Thoracic aorta (tissue), 2 donors: ENCODE data around the gene SLC46A2. TPM values are rescaled to one million over a fixed set of nuclear protein-coding genes. Genes with fewer than 3 reads are reported as not detected.
A peak's percentile ranks its signal among the peaks of the same experiment; 100 is the strongest.

Experiments
- ATAC-seq: fragments of 150-250 bp; one replicate; pipeline ENCODE4 v1.8.0; 2017; ENCODE audit warnings: low read depth; ENCODE audit not compliant: insufficient number of reproducible peaks, low FRiP score
- DNase-seq: peaks from one replicate; pipeline ENCODE4 v3.0.0-alpha.2; 2020; ENCODE audit warnings: low spot score
- H3K27ac ChIP-seq, 2 donors: fragments of 200-600 bp; sonication (generic); 1 replicate in 1 of 2; 2 replicates in 1 of 2; pipeline ENCODE4 v1.5.1; 2016; ENCODE audit warnings: mild to moderate bottlenecking in 2 of 2, moderate library complexity in 2 of 2
- H3K27me3 ChIP-seq: fragments of 200-600 bp; sonication (generic); replicated peaks from 2 replicates; pipeline ENCODE4 v1.6.0; 2016; ENCODE audit warnings: mild to moderate bottlenecking; ENCODE audit not compliant: insufficient read depth
- H3K36me3 ChIP-seq: fragments of 200-600 bp; sonication (generic); one replicate; pipeline ENCODE4 v1.5.1; 2016
- H3K4me1 ChIP-seq, 2 donors: fragments of 200-600 bp; sonication (generic); 1 replicate in 1 of 2; 2 replicates in 1 of 2; pipeline versions ENCODE4 v1.5.1 to v1.6.0; 2016; ENCODE audit warnings: low read depth in 2 of 2, mild to moderate bottlenecking in 1 of 2; ENCODE audit not compliant: control insufficient read depth in 1 of 2
- H3K4me3 ChIP-seq: fragments of 200-600 bp; sonication (generic); 2 replicates; pipeline ENCODE4 v1.5.1; 2016; ENCODE audit warnings: mild to moderate bottlenecking
- H3K9me3 ChIP-seq: fragments of 200-600 bp; sonication (generic); 2 replicates; pipeline ENCODE4 v1.5.1; 2016
- total RNA-seq, 2 donors: library from RNA; depleted of rRNA; stranded (reverse); fragments of >200 nt; gene quantifications; one replicate each; pipeline versions ENCODE4 v1.1.0 to v1.2.3, GENCODE V29; 2016
- TF ChIP-seq, protein P1 (sequence below): fragments of 200-600 bp; sonication (generic); IDR thresholded peaks from one replicate; pipeline ENCODE4 v1.5.1; 2019; ENCODE audit warnings: antibody characterized with exemption

The SLC46A2 gene
- total RNA-seq, 2 donors from 2014 or later = 2.0 to 2.7 TPM

DNA sequence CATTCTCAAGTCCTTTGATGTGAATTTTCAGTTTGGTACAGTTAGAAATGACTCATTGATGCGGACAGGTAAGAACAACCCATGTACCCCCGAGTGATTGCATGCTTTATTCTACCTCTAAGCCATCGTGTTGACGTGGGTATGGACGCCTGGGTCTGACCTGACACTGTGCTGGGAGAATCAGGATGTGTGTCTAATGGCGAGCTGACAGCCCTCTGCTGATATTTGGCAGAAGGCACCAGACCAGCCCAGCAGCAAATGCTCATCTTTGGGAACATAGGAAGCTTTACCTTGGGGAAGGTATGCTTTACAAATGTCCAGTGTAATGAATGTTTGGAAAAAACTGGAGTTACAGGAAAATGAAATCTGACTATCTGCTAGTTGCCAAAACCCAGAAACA is 20.1 kb downstream of the SLC46A2 start:
- H3K36me3 ChIP-seq = peaks cover 11% of the 10 kb centered on the region
- H3K27me3 ChIP-seq = no peaks in the 10 kb centered on the region
- DNase-seq (no peak), ATAC-seq (no peak)
- H3K27ac ChIP-seq = no peak overlapping the region
- no peaks in the 10 kb centered on the region for H3K9me3 ChIP-seq
- H3K4me1 ChIP-seq = no peaks in the 10 kb centered on the region
- TF ChIP-seq, protein P1, sequence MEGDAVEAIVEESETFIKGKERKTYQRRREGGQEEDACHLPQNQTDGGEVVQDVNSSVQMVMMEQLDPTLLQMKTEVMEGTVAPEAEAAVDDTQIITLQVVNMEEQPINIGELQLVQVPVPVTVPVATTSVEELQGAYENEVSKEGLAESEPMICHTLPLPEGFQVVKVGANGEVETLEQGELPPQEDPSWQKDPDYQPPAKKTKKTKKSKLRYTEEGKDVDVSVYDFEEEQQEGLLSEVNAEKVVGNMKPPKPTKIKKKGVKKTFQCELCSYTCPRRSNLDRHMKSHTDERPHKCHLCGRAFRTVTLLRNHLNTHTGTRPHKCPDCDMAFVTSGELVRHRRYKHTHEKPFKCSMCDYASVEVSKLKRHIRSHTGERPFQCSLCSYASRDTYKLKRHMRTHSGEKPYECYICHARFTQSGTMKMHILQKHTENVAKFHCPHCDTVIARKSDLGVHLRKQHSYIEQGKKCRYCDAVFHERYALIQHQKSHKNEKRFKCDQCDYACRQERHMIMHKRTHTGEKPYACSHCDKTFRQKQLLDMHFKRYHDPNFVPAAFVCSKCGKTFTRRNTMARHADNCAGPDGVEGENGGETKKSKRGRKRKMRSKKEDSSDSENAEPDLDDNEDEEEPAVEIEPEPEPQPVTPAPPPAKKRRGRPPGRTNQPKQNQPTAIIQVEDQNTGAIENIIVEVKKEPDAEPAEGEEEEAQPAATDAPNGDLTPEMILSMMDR = no peak
- no peak overlapping the region for H3K4me3 ChIP-seq

DNA sequence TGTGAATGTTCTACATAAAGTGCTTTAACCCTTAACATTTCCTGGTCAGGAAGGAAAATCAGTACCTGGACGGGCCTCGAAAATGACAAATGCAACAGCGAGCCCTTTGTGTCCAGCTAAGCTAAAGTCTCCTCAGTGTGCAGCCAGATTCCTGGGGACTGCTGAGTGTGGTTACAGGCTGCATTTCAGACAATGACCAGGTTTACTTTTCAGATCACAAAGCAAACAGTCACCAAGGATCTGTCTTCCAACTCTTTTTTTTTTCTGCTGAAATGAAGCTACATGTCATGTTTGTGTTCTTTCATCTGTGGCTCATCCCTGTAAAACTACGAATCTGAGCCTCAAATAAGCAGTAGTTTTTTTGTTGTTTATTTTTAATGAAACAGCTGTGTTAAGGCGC is 20.8 kb downstream of the SLC46A2 start:
- DNase-seq = no peak
- no peak for ATAC-seq
- peaks cover 14% of the 10 kb centered on the region for H3K36me3 ChIP-seq
- no peaks in the 10 kb centered on the region for H3K27me3 ChIP-seq
- H3K9me3 ChIP-seq = no peaks in the 10 kb centered on the region
- no peak overlapping the region for H3K4me3 ChIP-seq
- TF ChIP-seq, protein P1 = no peak
- no peaks in the 10 kb centered on the region for H3K4me1 ChIP-seq
- no peak overlapping the region for H3K27ac ChIP-seq

DNA sequence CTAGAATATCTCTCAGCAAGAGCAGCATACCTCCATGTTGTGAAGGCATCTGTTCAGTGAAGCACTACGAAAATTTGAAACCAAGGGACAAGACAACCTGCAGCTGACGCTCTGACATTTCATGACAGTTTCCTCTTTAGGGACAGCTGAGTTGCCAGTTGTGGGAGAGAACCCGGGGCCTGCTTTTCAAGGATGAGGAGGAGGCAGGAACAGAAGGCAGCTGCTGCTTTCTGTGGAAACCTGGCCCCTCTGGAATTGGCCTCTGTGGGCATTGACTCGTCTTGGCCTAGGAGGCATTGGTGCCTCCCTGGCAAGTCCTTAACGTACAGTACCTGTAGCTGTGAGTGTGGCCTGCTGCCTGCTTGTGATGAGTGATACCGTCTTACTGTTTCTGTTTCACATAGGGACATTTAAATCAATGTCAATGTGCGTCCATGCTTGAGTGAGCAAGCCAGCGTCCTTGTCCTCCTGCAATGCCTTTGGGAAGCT is 21.6 kb downstream of the SLC46A2 start:
- no peaks in the 10 kb centered on the region for H3K27me3 ChIP-seq
- no peak for ATAC-seq
- DNase-seq = no peak
- no peaks in the 10 kb centered on the region for H3K4me1 ChIP-seq
- TF ChIP-seq, protein P1 = no peak
- peaks cover 14% of the 10 kb centered on the region for H3K36me3 ChIP-seq
- H3K4me3 ChIP-seq = no peak overlapping the region
- H3K9me3 ChIP-seq = no peaks in the 10 kb centered on the region
- no peak overlapping the region for H3K27ac ChIP-seq

DNA sequence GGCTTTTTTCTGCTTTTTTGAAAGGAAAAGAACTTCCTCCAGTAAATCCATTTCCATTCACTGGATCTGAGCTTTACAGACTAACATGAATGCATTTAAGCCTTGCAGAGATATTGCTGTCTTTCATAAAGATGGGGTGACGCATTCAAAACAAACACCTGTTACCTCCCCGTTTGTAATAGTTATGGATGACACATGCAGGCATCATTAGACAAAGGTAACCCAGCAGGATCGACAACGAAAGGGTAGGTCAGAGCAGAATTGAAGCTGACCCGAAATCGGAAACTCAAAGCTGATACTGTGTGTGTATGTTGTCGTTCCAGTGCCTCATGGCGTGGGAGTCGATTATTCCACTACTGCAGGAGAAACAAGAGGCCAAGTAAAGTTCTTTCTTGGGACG is 22.2 kb downstream of the SLC46A2 start:
- DNase-seq (no peak), ATAC-seq (no peak)
- H3K4me3 ChIP-seq = no peak overlapping the region
- no peaks in the 10 kb centered on the region for H3K27me3 ChIP-seq
- H3K9me3 ChIP-seq = no peaks in the 10 kb centered on the region
- TF ChIP-seq, protein P1 = no peak
- H3K4me1 ChIP-seq = no peaks in the 10 kb centered on the region
- H3K27ac ChIP-seq = no peak overlapping the region
- peaks cover 14% of the 10 kb centered on the region for H3K36me3 ChIP-seq

DNA sequence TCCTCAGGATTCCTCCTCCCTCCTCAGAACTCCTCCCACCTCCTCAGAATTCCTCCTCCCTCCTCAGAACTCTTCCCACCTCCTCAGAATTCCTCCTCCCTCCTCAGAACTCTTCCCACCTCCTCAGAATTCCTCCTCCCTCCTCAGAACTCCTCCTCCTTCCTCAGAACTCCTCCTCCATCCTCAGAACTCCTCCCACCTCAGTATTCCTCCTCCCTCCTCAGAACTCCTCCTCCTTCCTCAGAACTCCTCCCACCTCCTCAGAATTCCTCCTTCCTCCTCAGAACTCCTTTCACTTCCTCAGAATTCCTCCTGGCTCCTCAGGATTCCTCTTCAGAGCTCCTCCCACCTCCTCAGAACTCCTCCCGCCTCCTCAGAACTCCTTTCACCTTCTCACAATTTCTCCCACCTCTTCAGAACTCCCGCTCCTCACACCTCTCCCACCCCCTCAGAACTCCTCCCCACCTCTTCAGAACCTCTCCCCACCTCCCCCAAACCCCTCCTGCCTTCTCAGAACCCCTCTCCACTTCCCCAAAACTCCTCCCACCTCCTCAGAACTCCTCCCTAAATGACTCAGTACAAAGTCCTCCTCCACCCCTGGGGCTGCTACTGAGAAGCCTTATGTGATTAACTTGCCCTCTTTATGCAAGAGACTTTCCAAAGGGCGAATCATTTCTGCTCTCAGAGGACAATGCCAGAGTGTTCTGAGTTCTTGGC is 23.2 kb downstream of the SLC46A2 start:
- DNase-seq = peak; percentile 17
- no peak for ATAC-seq

More for the DNA sequence above, 23.2 kb downstream of the SLC46A2 start:
- peaks cover 14% of the 10 kb centered on the region for H3K36me3 ChIP-seq
- H3K4me1 ChIP-seq = no peaks in the 10 kb centered on the region
- H3K4me3 ChIP-seq = no peak overlapping the region
- no peaks in the 10 kb centered on the region for H3K27me3 ChIP-seq
- H3K9me3 ChIP-seq = no peaks in the 10 kb centered on the region
- TF ChIP-seq, protein P1 = no peak
- no peak overlapping the region for H3K27ac ChIP-seq
